Subcutaneous adipose tissue (tissue), 4 donors: ENCODE results near the gene C4A. TPM values are rescaled to one million over a fixed set of nuclear protein-coding genes. Genes with fewer than 3 reads are reported as not detected.

Experiments used
- total RNA-seq, 4 donors: library from RNA; depleted of rRNA; stranded (reverse); fragments of >200 nt; gene quantifications; one replicate each; pipeline ENCODE4 v1.1.0, GENCODE V29; 2016
- TF ChIP-seq, protein P1 (sequence below): fragments of 450-650 bp; IDR thresholded peaks from one replicate; pipeline ENCODE4 v1.5.1; 2016; ENCODE audit warnings: low read depth, mild to moderate bottlenecking, control low read depth, antibody characterized with exemption, moderate library complexity

Gene C4A
- total RNA-seq, 4 donors from 2014 or later, result 5.1 to 17.2 (median 13.5) TPM

- TF ChIP-seq, protein P1, sequence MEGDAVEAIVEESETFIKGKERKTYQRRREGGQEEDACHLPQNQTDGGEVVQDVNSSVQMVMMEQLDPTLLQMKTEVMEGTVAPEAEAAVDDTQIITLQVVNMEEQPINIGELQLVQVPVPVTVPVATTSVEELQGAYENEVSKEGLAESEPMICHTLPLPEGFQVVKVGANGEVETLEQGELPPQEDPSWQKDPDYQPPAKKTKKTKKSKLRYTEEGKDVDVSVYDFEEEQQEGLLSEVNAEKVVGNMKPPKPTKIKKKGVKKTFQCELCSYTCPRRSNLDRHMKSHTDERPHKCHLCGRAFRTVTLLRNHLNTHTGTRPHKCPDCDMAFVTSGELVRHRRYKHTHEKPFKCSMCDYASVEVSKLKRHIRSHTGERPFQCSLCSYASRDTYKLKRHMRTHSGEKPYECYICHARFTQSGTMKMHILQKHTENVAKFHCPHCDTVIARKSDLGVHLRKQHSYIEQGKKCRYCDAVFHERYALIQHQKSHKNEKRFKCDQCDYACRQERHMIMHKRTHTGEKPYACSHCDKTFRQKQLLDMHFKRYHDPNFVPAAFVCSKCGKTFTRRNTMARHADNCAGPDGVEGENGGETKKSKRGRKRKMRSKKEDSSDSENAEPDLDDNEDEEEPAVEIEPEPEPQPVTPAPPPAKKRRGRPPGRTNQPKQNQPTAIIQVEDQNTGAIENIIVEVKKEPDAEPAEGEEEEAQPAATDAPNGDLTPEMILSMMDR, result no peak
These were observed 31.8 kb upstream of the C4A start for GRCh38 chr6:31949926-31950548.

- TF ChIP-seq, protein P1, result no peak
These were observed 29.6 kb upstream of the C4A start for GRCh38 chr6:31952140-31952805.

GRCh38 chr6:31952890-31953289, 29.0 kb upstream of the C4A start:
- TF ChIP-seq, protein P1, result no peak

DNA sequence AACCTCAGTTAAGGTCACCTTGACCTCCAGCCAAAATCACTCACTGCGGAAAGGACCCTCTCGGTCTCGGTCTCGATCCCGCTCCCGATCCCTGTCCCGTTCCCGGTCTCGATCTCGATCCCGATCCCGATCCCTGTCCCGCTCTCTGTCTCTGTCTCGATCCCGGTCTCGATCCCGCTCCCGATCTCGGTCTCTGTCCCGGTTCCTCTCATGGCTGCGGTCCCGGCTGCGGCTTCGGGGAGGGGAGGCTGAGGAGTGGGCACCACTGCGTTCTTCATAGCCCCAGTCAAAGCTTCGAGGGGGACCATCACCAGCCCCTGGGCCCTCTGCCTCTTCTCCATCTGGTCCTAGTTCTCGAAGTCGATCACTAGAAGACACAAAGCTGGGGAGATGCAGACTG, 27.3 kb upstream of the C4A start:
- TF ChIP-seq, protein P1, result no peak

GRCh38 chr6:31956796-31957195, 25.1 kb upstream of the C4A start:
- TF ChIP-seq, protein P1, result no peak

DNA sequence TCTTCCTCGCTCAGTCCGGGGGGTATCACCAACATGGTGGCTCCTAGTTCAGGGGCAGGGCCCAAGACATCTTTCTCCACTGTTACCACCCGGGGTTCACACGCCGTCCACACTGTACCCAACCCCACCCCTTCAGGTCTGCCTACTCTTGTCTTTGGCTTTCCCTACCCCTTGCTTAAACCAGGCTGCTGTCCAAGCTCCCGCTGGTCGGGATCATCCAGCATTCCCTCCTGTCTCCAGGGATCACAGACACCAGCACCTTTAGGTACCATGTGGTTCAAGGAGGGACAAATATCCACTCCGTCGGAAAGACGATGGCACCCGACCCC, 23.5 kb upstream of the C4A start:
- TF ChIP-seq, protein P1, result no peak

DNA sequence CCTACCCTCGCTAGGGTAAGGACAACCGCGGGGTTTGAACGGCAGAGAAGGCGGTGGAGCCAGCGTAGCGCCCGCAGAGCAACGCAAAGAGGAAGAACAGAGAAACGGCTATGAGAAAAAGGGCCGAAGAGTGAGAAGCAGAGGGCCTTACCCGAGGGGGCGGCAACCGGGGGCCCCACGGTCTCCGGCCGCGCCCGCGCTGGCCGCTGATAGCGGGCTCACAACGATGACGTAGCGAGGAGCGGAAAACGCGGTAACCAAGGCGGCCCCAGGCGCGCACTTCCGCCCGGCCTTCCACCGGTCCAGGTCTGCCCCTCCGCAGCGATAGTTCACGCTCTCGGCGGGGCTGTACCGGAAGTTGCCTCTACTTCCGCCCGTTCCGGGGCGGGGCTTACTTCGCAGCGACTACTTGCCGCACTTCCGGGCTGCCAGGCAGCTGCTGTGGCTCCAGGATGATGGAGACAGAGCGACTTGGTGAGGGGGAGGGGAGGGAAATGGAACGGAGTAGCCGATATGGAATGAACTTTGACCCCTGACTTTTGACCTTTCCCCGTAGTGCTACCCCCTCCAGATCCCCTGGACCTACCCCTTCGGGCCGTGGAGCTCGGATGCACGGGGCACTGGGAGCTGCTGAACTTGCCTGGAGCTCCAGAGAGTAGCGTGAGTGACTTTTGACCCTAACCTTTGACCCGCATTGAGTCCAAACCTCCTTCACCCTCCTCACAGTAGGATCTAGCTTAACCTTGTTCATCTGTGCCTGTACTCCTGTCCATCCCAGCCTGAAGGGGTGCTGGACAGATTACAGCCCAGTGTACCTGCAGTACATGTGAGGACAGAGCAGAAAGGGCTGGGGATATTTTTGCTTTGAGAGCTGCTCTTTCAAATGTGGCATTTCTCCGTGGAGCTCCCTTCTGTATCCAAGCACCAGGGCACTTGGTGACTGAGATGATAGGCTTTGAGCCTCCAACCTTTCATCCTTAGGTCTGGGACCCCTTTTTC, 22.8 kb upstream of the C4A start, which contains the start of the genes NELFE and SKIC2:
Gene NELFE (minus strand): TSS at position 231 of the 999 bp plus-strand sequence. CDS start 525 bp downstream, outside the sequence.
Gene SKIC2 (plus strand): TSS at position 435 of the 999 bp plus-strand sequence. CDS start 18 bp downstream, at position 453.
- TF ChIP-seq, protein P1, result no peak
